Neural cell (in vitro differentiated cells): ENCODE measurements around the gene ARSB. TPM values are rescaled to one million over a fixed set of nuclear protein-coding genes. Genes with fewer than 3 reads are reported as not detected.

Experiments used
- H2AFZ ChIP-seq: fragments of 200-600, 300-800 bp; sonication (generic), shearing (Covaris generic); 2 replicates; pipeline ENCODE4 v1.6.0; 2014; ENCODE audit warnings: low read depth, mild to moderate bottlenecking, antibody characterized with exemption, low read length, moderate library complexity
- H3F3A ChIP-seq: fragments of 200-600 bp; shearing (Covaris generic); 2 replicates; pipeline ENCODE4 v1.6.1; 2016; ENCODE audit warnings: mild to moderate bottlenecking, moderate library complexity, mixed read lengths, antibody characterized with exemption, low read length; ENCODE audit not compliant: insufficient read depth, poor library complexity, severe bottlenecking
- H3K27ac ChIP-seq: fragments of 200-600, 300-800 bp; sonication (generic), shearing (Covaris generic); 2 replicates; pipeline ENCODE4 v1.5.1; 2014; ENCODE audit warnings: mild to moderate bottlenecking, low read length, moderate library complexity
- H3K27me3 ChIP-seq: fragments of 300-800, 200-600 bp; sonication (generic), shearing (Covaris generic); 2 replicates; pipeline ENCODE4 v1.6.0; 2014; ENCODE audit warnings: mild to moderate bottlenecking, low read depth, low read length, moderate library complexity; ENCODE audit not compliant: insufficient read depth
- H3K36me3 ChIP-seq: fragments of 300-800, 200-600 bp; sonication (generic), shearing (Covaris generic); 2 replicates; pipeline ENCODE4 v1.5.1; 2014; ENCODE audit warnings: mild to moderate bottlenecking, antibody characterized with exemption, low read length, moderate library complexity; ENCODE audit not compliant: insufficient read depth
- H3K4me2 ChIP-seq: fragments of 300-800, 200-600 bp; sonication (generic), shearing (Covaris generic); 2 replicates; pipeline ENCODE4 v1.6.0; 2014; ENCODE audit warnings: mild to moderate bottlenecking, low read length
- H3K4me3 ChIP-seq: fragments of 300-800, 200-600 bp; sonication (generic), shearing (Covaris generic); 2 replicates; pipeline ENCODE4 v1.5.1; 2014; ENCODE audit warnings: mild to moderate bottlenecking, low read length, moderate library complexity
- H3K79me2 ChIP-seq: fragments of 200-600 bp; shearing (Covaris generic); replicated peaks from 2 replicates; pipeline ENCODE4 v1.6.0; 2014; ENCODE audit warnings: mild to moderate bottlenecking, low read length, moderate library complexity; ENCODE audit not compliant: insufficient read depth
- H3K9ac ChIP-seq: fragments of 300-800, 200-600 bp; sonication (generic), shearing (Covaris generic); 2 replicates; pipeline ENCODE4 v1.6.1; 2016; ENCODE audit warnings: mild to moderate bottlenecking, low read length, mixed read lengths
- H3K9me2 ChIP-seq: fragments of 200-600 bp; shearing (Covaris generic); 2 replicates; pipeline ENCODE4 v1.6.1; 2016; ENCODE audit warnings: mild to moderate bottlenecking, low read length, mixed read lengths; ENCODE audit not compliant: insufficient read depth
- H3K9me3 ChIP-seq: fragments of 200-600, 300-800 bp; sonication (generic), shearing (Covaris generic); 2 replicates; pipeline ENCODE4 v1.6.1; 2016; ENCODE audit warnings: mild to moderate bottlenecking, mixed run types, low read length, moderate library complexity, mixed read lengths
- H4K20me1 ChIP-seq: fragments of 200-600 bp; shearing (Covaris generic); 2 replicates; pipeline ENCODE4 v1.6.1; 2016; ENCODE audit warnings: mild to moderate bottlenecking, mixed run types; ENCODE audit not compliant: insufficient read depth
- CTCF ChIP-seq: fragments of 450-650 bp; IDR thresholded peaks from 2 replicates; pipeline ENCODE4 v1.5.1; 2014; ENCODE audit warnings: antibody characterized with exemption, mild to moderate bottlenecking, moderate library complexity; ENCODE audit not compliant: poor library complexity, severe bottlenecking
- EP300 ChIP-seq: fragments of 450-650 bp; conservative IDR thresholded peaks from 2 replicates; pipeline ENCODE4 v1.6.1; 2014; ENCODE audit warnings: antibody characterized with exemption, mild to moderate bottlenecking, moderate library complexity; ENCODE audit not compliant: poor library complexity, severe bottlenecking
- EZH2 ChIP-seq: fragments of 200-600, 300-800 bp; shearing (Covaris generic), sonication (generic); IDR thresholded peaks from 2 replicates; pipeline ENCODE4 v1.6.1; 2014; ENCODE audit warnings: antibody characterized with exemption, low read length, borderline replicate concordance, mild to moderate bottlenecking; ENCODE audit not compliant: insufficient read depth, poor library complexity, severe bottlenecking
- MXI1 ChIP-seq: fragments of 450-650 bp; conservative IDR thresholded peaks from 2 replicates; pipeline ENCODE4 v1.6.1; 2014; ENCODE audit warnings: antibody characterized with exemption, mild to moderate bottlenecking; ENCODE audit not compliant: poor library complexity, severe bottlenecking
- POLR2AphosphoS5 ChIP-seq: IDR thresholded peaks from 2 replicates; pipeline ENCODE4 v1.6.1; 2012
- RAD21 ChIP-seq: fragments of 450-650 bp; conservative IDR thresholded peaks from 2 replicates; pipeline ENCODE4 v1.6.1; 2014; ENCODE audit warnings: antibody characterized with exemption, mild to moderate bottlenecking, moderate library complexity
- REST ChIP-seq: IDR thresholded peaks from 2 replicates; pipeline ENCODE4 v1.6.1; 2012; ENCODE audit warnings: borderline replicate concordance
- SMC3 ChIP-seq: fragments of 450-650 bp; conservative IDR thresholded peaks from 2 replicates; pipeline ENCODE4 v1.6.1; 2014; ENCODE audit warnings: antibody characterized with exemption, mild to moderate bottlenecking, moderate library complexity; ENCODE audit not compliant: poor library complexity
- TAF1 ChIP-seq: IDR thresholded peaks from 2 replicates; pipeline ENCODE4 v1.6.1; 2012; ENCODE audit warnings: low read depth
- polyA plus RNA-seq: library from polyadenylated mRNA; depleted of rRNA; stranded (reverse); fragments of >200 nt; gene quantifications from 2 replicates; pipeline ENCODE4 v1.2.3, GENCODE V29; 2014

ARSB gene
- polyA plus RNA-seq, 1 donor from 2014 or later = 8.7 TPM

- Histone ChIP-seq H3K9me3 (no peaks in the 10 kb centered on the region), H3K4me3 (no peak overlapping the region), H3K79me2 (no peaks in the 10 kb centered on the region), H3K36me3 (no peaks in the 10 kb centered on the region), H3K27ac (no peak overlapping the region), H3K4me2 (no peak overlapping the region), H3K27me3 (no peaks in the 10 kb centered on the region), H3K9me2 (no peaks in the 10 kb centered on the region), H3F3A (no peaks in the 10 kb centered on the region), H4K20me1 (no peaks in the 10 kb centered on the region), H2AFZ (no peak overlapping the region), H3K9ac (no peak overlapping the region)
- TF ChIP-seq RAD21 = no peak
- peak; percentile 54 for TF ChIP-seq POLR2AphosphoS5
- TF ChIP-seq MXI1 = no peak
- TF ChIP-seq EP300 = peak; percentile 44
These were observed 12.0 kb upstream of the ARSB start for GRCh38 chr5:78997090-78997489.

- Histone ChIP-seq H3K36me3 (no peaks in the 10 kb centered on the region), H2AFZ (no peak overlapping the region), H3K79me2 (no peaks in the 10 kb centered on the region), H3K9me3 (no peaks in the 10 kb centered on the region), H3K27me3 (no peaks in the 10 kb centered on the region), H3K9ac (no peak overlapping the region), H3K4me3 (no peak overlapping the region), H3K4me2 (no peak overlapping the region), H3K27ac (no peak overlapping the region), H3K9me2 (no peaks in the 10 kb centered on the region), H4K20me1 (no peaks in the 10 kb centered on the region), H3F3A (no peaks in the 10 kb centered on the region)
- TF ChIP-seq EP300 (no peak), TAF1 (no peak), EZH2 (no peak), REST (no peak), RAD21 (no peak), MXI1 (no peak), CTCF (no peak), POLR2AphosphoS5 (no peak)
These were observed 10.5 kb upstream of the ARSB start for GRCh38 chr5:78995521-78996007.

GRCh38 chr5:78993165-78993564 is 8.1 kb upstream of the ARSB start:
- no peak for TF ChIP-seq SMC3
- no peak for TF ChIP-seq RAD21
- no peak for TF ChIP-seq CTCF
- TF ChIP-seq EZH2 = no peak
- TF ChIP-seq EP300 = no peak
- no peak for TF ChIP-seq POLR2AphosphoS5
- TF ChIP-seq MXI1 = no peak
- no peak for TF ChIP-seq TAF1
- TF ChIP-seq REST = no peak
- no peak overlapping the region for H2AFZ ChIP-seq

More at GRCh38 chr5:78993165-78993564, 8.1 kb upstream of the ARSB start:
- Histone ChIP-seq H3K79me2 (no peaks in the 10 kb centered on the region), H3K9ac (no peak overlapping the region), H3K9me3 (no peaks in the 10 kb centered on the region), H3K27ac (no peak overlapping the region), H3K4me3 (no peak overlapping the region), H3K9me2 (no peaks in the 10 kb centered on the region), H3K4me2 (no peak overlapping the region), H3F3A (no peaks in the 10 kb centered on the region), H3K36me3 (no peaks in the 10 kb centered on the region), H4K20me1 (no peaks in the 10 kb centered on the region), H3K27me3 (no peaks in the 10 kb centered on the region)
